H1 (cell line): ENCODE results near the gene ZNF592. TPM values are rescaled to one million over a fixed set of nuclear protein-coding genes. Genes with fewer than 3 reads are reported as not detected.

Source experiments
- CTCF ChIA-PET: fragments of 300-600 bp; sonication (Branson Sonifier 250); formaldehyde crosslinking; loops from one replicate; lab custom pipeline; 2021; ENCODE audit not compliant: partially characterized antibody; lab: Charles Lee
- POLR2A ChIA-PET: fragments of 300-600 bp; sonication (Branson Sonifier 250); formaldehyde crosslinking; loops from one replicate; lab custom pipeline; 2021; ENCODE audit warnings: inconsistent platforms; ENCODE audit not compliant: partially characterized antibody; lab: Charles Lee
- DNase-seq, 2 experiments: peaks; one replicate each; pipeline versions ENCODE4 v3.0.0 to v3.0.0-alpha.2; 2010 to 2022; ENCODE audit warnings: low spot score in 2 of 2, low read depth in 1 of 2, mixed read lengths in 1 of 2
- FAIRE-seq: peaks from 2 replicates; lab custom pipeline; 2011; peaks lifted over from hg19 to GRCh38; lab: Jason Lieb, UNC
- H2AFZ ChIP-seq: 2 replicates; pipeline ENCODE4 v1.8.1; 2012; ENCODE audit warnings: low read length, inconsistent platforms
- H2AK5ac ChIP-seq: 2 replicates; pipeline ENCODE4 v1.6.1; 2013; ENCODE audit warnings: low read depth, low read length
- H2BK120ac ChIP-seq: replicated peaks from 2 replicates; pipeline ENCODE3; 2013; ENCODE audit warnings: low read depth, low read length, inconsistent platforms
- H2BK12ac ChIP-seq: 2 replicates; pipeline ENCODE4 v1.6.1; 2013; ENCODE audit warnings: low read depth, low read length
- H2BK15ac ChIP-seq: 2 replicates; pipeline ENCODE4 v1.6.1; 2013; ENCODE audit warnings: low read length
- H2BK20ac ChIP-seq: 2 replicates; pipeline ENCODE4 v1.6.1; 2013; ENCODE audit warnings: low read length
- H2BK5ac ChIP-seq: 2 replicates; pipeline ENCODE4 v1.6.1; 2013; ENCODE audit warnings: low read depth, low read length
- H3K14ac ChIP-seq: 2 replicates; pipeline ENCODE4 v1.6.1; 2013; ENCODE audit warnings: inconsistent platforms; ENCODE audit not compliant: insufficient read length
- H3K18ac ChIP-seq: 2 replicates; pipeline ENCODE4 v1.6.1; 2013; ENCODE audit warnings: low read length; ENCODE audit errors: extremely low read depth
- H3K23ac ChIP-seq: 2 replicates; pipeline ENCODE4 v1.6.1; 2013; ENCODE audit warnings: inconsistent platforms; ENCODE audit not compliant: insufficient read length
- H3K23me2 ChIP-seq: 2 replicates; pipeline ENCODE4 v1.6.1; 2013; ENCODE audit warnings: low read depth, low read length
- H3K27ac ChIP-seq: 2 replicates; pipeline ENCODE4 v1.6.1; 2011; ENCODE audit warnings: low read depth, low read length, inconsistent platforms
- H3K27me3 ChIP-seq, 4 experiments: replicated peaks in 1 of 4; 1 replicate in 1 of 4; 2 replicates in 3 of 4; pipeline versions ENCODE4 v1.6.1 to v1.8.1; 2011 to 2013; ENCODE audit warnings: low read length in 3 of 4, mild to moderate bottlenecking in 3 of 4, inconsistent platforms in 2 of 4, mixed read lengths in 2 of 4, moderate library complexity in 1 of 4; ENCODE audit not compliant: control insufficient read depth in 3 of 4, insufficient read depth in 3 of 4; ENCODE audit errors: extremely low read depth in 1 of 4
- H3K36me3 ChIP-seq, 4 experiments: 2 replicates each; pipeline versions ENCODE4 v1.6.1 to v1.8.1; 2011 to 2013; ENCODE audit warnings: mild to moderate bottlenecking in 4 of 4, low read length in 3 of 4, moderate library complexity in 2 of 4, control low read depth in 1 of 4, inconsistent platforms in 1 of 4; ENCODE audit not compliant: insufficient read depth in 4 of 4, control insufficient read depth in 2 of 4
- H3K4ac ChIP-seq: replicated peaks from 2 replicates; pipeline ENCODE3; 2013; ENCODE audit warnings: low read length, low read depth, mixed read lengths, inconsistent platforms; ENCODE audit not compliant: insufficient read length
- H3K4me1 ChIP-seq, 4 experiments: replicated peaks in 1 of 4; 1 replicate in 1 of 4; 2 replicates in 3 of 4; pipeline versions ENCODE4 v1.6.1 to v1.8.1; 2011 to 2013; ENCODE audit warnings: low read length in 3 of 4, inconsistent platforms in 2 of 4, mixed read lengths in 1 of 4; ENCODE audit not compliant: insufficient read depth in 4 of 4, control insufficient read depth in 3 of 4
- H3K4me2 ChIP-seq, 2 experiments: 2 replicates each; pipeline versions ENCODE4 v1.6.1 to v1.8.1; 2011 to 2013; ENCODE audit warnings: low read depth in 2 of 2, low read length in 2 of 2, control low read depth in 1 of 2, inconsistent platforms in 1 of 2, mild to moderate bottlenecking in 1 of 2; ENCODE audit not compliant: insufficient read depth in 1 of 2
- H3K4me3 ChIP-seq, 4 experiments: fragments of 200-600, 300-600 bp in 1 of 4; sonication (generic), shearing (Covaris generic), sonication (Bioruptor Twin) in 1 of 4; 2 replicates each; pipeline versions ENCODE4 v1.5.1 to v1.8.1; 2011 to 2016; ENCODE audit warnings: low read length in 4 of 4, low read depth in 3 of 4, control low read depth in 2 of 4, inconsistent platforms in 2 of 4, mild to moderate bottlenecking in 2 of 4, mixed read lengths in 1 of 4, moderate library complexity in 1 of 4; ENCODE audit not compliant: insufficient read depth in 2 of 4; ENCODE audit errors: extremely low read depth in 1 of 4
- H3K56ac ChIP-seq: replicated peaks from 2 replicates; pipeline ENCODE3; 2013; ENCODE audit warnings: low read depth, mild to moderate bottlenecking, mixed read lengths, low read length, inconsistent platforms; ENCODE audit not compliant: insufficient read length
- H3K79me1 ChIP-seq: 2 replicates; pipeline ENCODE4 v1.6.1; 2013; ENCODE audit warnings: low read depth, low read length, control low read depth
- H3K79me2 ChIP-seq, 2 experiments: 2 replicates each; pipeline versions ENCODE4 v1.6.1 to v1.8.1; 2012 to 2013; ENCODE audit warnings: low read length in 2 of 2, mild to moderate bottlenecking in 2 of 2, inconsistent platforms in 1 of 2; ENCODE audit not compliant: insufficient read depth in 2 of 2, control insufficient read depth in 1 of 2
- H3K9ac ChIP-seq, 4 experiments: replicated peaks in 1 of 4; 1 replicate in 1 of 4; 2 replicates in 3 of 4; pipeline versions ENCODE4 v1.6.1 to v1.8.1; 2011 to 2013; ENCODE audit warnings: low read depth in 3 of 4, low read length in 3 of 4, control low read depth in 2 of 4, mild to moderate bottlenecking in 2 of 4, moderate library complexity in 2 of 4, inconsistent platforms in 1 of 4; ENCODE audit errors: extremely low read depth in 1 of 4
- H3K9me3 ChIP-seq, 2 experiments: 2 replicates each; pipeline versions ENCODE4 v1.6.1 to v1.8.1; 2012 to 2013; ENCODE audit warnings: mild to moderate bottlenecking in 2 of 2, moderate library complexity in 2 of 2, control low read depth in 1 of 2, inconsistent platforms in 1 of 2, low read depth in 1 of 2, low read length in 1 of 2, mixed read lengths in 1 of 2; ENCODE audit not compliant: insufficient read depth in 2 of 2
- H4K20me1 ChIP-seq, 2 experiments: replicated peaks in 1 of 2; 2 replicates each; pipeline versions ENCODE3 to v1.8.1; 2011 to 2013; ENCODE audit warnings: inconsistent platforms in 2 of 2, low read length in 2 of 2, mild to moderate bottlenecking in 1 of 2; ENCODE audit not compliant: insufficient read depth in 2 of 2, control insufficient read depth in 1 of 2
- H4K5ac ChIP-seq: 2 replicates; pipeline ENCODE4 v1.6.1; 2013; ENCODE audit warnings: low read length, low read depth, mixed read lengths, inconsistent platforms; ENCODE audit not compliant: insufficient read length
- H4K8ac ChIP-seq: 2 replicates; pipeline ENCODE4 v1.8.0; 2013; ENCODE audit warnings: mild to moderate bottlenecking, moderate library complexity, low read length, inconsistent platforms; ENCODE audit not compliant: insufficient read depth; ENCODE audit errors: extremely low read depth
- H4K91ac ChIP-seq: replicated peaks from 2 replicates; pipeline ENCODE3; 2013; ENCODE audit warnings: low read length, mixed read lengths, inconsistent platforms; ENCODE audit not compliant: insufficient read length
- EZH2 ChIP-seq: fragments of 200-600 bp; sonication (generic); IDR thresholded peaks from 2 replicates; pipeline ENCODE4 v1.7.1; 2012; ENCODE audit warnings: low read depth, mild to moderate bottlenecking, moderate library complexity, low read length, inconsistent platforms; ENCODE audit not compliant: severe bottlenecking
- WGBS, 2 experiments: shearing (Covaris generic) in 1 of 2; methylation state at CpG; one replicate each; pipeline versions ENCODE4 v1.1.6 to v1.1.7; 2013 to 2015; ENCODE audit warnings: low lambda C conversion rate in 2 of 2, mixed read lengths in 2 of 2, inconsistent platforms in 1 of 2, low coverage in 1 of 2, missing lambda C conversion rate in 1 of 2; ENCODE audit not compliant: insufficient replicate concordance in 2 of 2, insufficient coverage in 1 of 2, insufficient read length in 1 of 2; ENCODE audit errors: extremely low coverage in 1 of 2, missing lambda C conversion rate in 1 of 2; 5-methylcytosine and 5-hydroxymethylcytosine counted together
- polyA plus RNA-seq, 7 experiments: library from polyadenylated mRNA; depleted of rRNA in 3 of 7; stranded (reverse) in 5 of 7; unstranded in 2 of 7; fragments of >200 nt in 5 of 7; fragments of 200-250 nt in 2 of 7; gene quantifications; 1 replicate in 5 of 7; 2 replicates in 1 of 7; 4 replicates in 1 of 7; pipeline versions ENCODE4 v1.2.1 to v1.2.3, GENCODE V29; 2011 to 2013; ENCODE audit warnings: missing spikeins in 2 of 7, mixed read lengths in 2 of 7
- total RNA-seq: library from RNA; stranded (reverse); fragmentation: NEBNext Ultra II Directional; extraction: Animal tissue kit (Norgen Biotek cat#: 25700); gene quantifications from 2 replicates; pipeline ENCODE4 v1.2.1, GENCODE V29; 2021
- TF ChIP-seq, protein P1 (sequence below), 3 experiments: IDR thresholded peaks; 1 replicate in 2 of 3; 2 replicates in 1 of 3; pipeline versions ENCODE4 v1.5.1 to v1.6.1; 2011; ENCODE audit warnings: low read length in 3 of 3, mild to moderate bottlenecking in 3 of 3, inconsistent platforms in 2 of 3, low read depth in 1 of 3, moderate library complexity in 1 of 3; ENCODE audit not compliant: insufficient read depth in 1 of 3; ENCODE audit errors: control extremely low read depth in 1 of 3

The ZNF592 gene
- total and polyA plus RNA-seq, 2 of the 8 experiments (the other 6 are each of a cell fraction or from before 2014, with no cell fraction given) = 14.2 to 33.0 TPM

DNA sequence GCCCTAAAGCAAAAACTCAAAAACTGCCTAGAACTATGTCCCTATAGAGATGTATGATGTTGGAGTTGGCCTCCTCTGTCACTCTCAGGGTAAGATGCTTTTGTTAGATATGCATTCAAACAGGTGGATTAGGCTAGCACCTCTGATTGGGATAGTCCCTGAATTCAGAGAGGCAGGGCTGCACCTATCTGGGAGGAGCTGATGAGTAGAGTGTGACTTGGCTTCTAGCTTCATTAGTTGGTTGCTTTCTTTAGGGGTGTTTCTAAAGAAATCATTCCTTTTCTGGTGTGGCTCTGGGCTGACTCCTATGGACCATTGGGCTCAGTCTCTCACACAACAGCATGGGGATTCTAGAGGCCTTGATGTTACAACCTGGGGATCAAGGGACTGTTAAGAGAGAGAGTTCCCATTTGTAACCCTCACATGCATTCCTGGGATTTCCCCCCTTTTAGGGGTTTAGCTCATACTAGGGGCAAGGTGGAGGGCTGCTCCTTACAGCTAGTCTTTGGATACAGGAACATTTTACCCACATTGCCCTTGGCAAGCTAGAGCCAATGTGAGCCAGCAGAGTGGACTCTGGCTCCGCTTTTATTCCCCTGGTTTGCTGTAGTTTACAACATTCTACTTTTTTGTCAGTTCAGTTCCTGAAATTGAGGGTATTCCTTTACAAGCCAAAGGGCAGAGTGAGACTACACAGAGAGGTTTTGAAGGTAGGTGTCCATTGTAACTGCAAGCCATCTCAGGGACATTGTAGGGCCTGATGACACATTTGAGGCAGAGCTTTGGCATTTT is 7.5 kb downstream of the ZNF592 start:
- no peaks in the 10 kb centered on the region for H3K36me3 ChIP-seq
- no peak for TF ChIP-seq EZH2
- TF ChIP-seq, protein P1, sequence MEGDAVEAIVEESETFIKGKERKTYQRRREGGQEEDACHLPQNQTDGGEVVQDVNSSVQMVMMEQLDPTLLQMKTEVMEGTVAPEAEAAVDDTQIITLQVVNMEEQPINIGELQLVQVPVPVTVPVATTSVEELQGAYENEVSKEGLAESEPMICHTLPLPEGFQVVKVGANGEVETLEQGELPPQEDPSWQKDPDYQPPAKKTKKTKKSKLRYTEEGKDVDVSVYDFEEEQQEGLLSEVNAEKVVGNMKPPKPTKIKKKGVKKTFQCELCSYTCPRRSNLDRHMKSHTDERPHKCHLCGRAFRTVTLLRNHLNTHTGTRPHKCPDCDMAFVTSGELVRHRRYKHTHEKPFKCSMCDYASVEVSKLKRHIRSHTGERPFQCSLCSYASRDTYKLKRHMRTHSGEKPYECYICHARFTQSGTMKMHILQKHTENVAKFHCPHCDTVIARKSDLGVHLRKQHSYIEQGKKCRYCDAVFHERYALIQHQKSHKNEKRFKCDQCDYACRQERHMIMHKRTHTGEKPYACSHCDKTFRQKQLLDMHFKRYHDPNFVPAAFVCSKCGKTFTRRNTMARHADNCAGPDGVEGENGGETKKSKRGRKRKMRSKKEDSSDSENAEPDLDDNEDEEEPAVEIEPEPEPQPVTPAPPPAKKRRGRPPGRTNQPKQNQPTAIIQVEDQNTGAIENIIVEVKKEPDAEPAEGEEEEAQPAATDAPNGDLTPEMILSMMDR (IDR thresholded peaks at IDR 0.05; ENCODE audit: control extremely low read depth in 1 of 3, insufficient read depth in 1 of 3, low read depth in 1 of 3, low read length in 3 of 3) = peak in 1 of 3 experiments; percentile 2; a peak in 1 of 4 replicates
- TF ChIP-seq, all 59 proteins: peak for 1
- Histone ChIP-seq H3K27me3 (no peaks in the 10 kb centered on the region), H3K56ac (no peak overlapping the region), H3K23me2 (no peaks in the 10 kb centered on the region), H4K20me1 (peaks cover 3 to 9% of the 10 kb centered on the region in 2 experiments), H3K23ac (no peak overlapping the region), H3K79me1 (peaks cover 9% of the 10 kb centered on the region), H4K91ac (no peak overlapping the region), H3K4ac (no peak overlapping the region), H3K4me1 (peaks cover 0 to 3% (median under 1%) of the 10 kb centered on the region in 4 experiments; a peak in 3 of 7 replicates), H4K5ac (no peak overlapping the region), H3K14ac (no peak overlapping the region), H3K4me3 (no peak overlapping the region), H3K27ac (no peak overlapping the region), H2BK12ac (no peak overlapping the region), H2BK15ac (no peak overlapping the region), H2BK5ac (no peak overlapping the region), H2AFZ (no peak overlapping the region), H2BK120ac (no peak overlapping the region), H3K9me3 (no peaks in the 10 kb centered on the region), H2AK5ac (no peak overlapping the region), H4K8ac (no peak overlapping the region), H3K79me2 (peaks cover 20 to 89% of the 10 kb centered on the region in 2 experiments), H3K4me2 (0 out of 4 replicates have a peak overlapping the region, but pooled peaks of 1 of the 2 experiments have one; percentile 10), H3K18ac (no peak overlapping the region), H2BK20ac (no peak overlapping the region), H3K9ac (no peak overlapping the region)
- ChIA-PET CTCF (interaction anchor here (1.2 to 1.7 kb wide), 3 partner anchors 21 to 45 kb away, joined by 3 to 6 read pairs (median 5); no protein-coding TSS in a partner anchor), POLR2A (interaction anchor here (0.8 to 1.3 kb wide), 5 partner anchors 8 to 51 kb away, joined by 3 read pairs; no protein-coding TSS in a partner anchor)
- WGBS, 2 experiments = 76% methylated on average over 1 of the region's 1 CpG; no CpG with 5 or more reads in 1 of the 2 experiments
- FAIRE-seq = no peak
- no peak for DNase-seq
